ENCODE data around the gene TMEM245.
"Not testable (repeated sequence)": the region's sequence is repeated elsewhere in the genome, so short reads cannot be mapped to it uniquely, and the experiment has no call there.

Gene TMEM245

DNA sequence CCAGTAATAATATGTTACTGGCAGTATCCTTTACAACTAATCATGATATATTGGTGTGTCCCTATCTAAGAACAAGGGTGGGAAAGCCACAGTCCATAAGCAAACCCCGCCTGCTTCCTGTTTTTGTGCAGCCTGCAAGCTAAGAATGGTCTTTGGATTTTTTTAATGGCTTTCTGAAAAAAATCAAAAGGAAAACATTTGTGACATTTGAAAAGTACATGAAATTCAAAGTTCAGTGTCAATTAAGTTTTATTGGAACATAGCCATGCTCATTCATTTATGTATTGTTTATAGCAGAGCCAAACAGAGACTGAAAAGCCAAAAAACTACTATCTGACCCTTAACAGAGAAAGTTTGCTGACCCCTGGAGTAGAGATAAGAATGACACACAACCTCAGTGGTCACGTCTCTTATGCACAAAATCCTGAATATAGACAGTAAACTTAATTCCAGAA lies 12.8 kb upstream of the TMEM245 start:
- DNase-seq (ENCODE audit: low read depth): no peak

GRCh38 chr9:109129470-109130197 lies 9.9 kb upstream of the TMEM245 start:
- no peak for DNase-seq (ENCODE audit: low read depth)

DNA sequence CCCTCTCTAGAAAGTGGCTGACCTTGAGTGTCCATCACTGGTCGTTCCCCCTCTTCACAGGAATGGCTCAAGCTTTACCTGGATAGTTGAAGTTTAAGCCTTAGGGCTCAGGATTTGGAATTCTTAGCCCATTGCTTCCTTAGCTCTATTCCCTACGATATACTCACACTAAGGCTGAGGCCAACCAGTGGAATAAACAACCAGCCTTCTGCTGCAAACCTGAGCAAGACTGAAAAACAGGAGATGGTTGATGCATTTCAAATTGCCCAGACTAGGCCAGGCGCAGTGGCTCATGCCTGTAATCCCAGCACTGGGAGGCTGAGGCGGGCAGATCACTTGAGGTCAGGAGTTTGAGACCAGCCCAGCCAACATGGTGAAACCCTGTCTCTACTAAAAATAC lies 6.9 kb upstream of the TMEM245 start:
- DNase-seq (ENCODE audit: low read depth): not testable (repeated sequence)

DNA sequence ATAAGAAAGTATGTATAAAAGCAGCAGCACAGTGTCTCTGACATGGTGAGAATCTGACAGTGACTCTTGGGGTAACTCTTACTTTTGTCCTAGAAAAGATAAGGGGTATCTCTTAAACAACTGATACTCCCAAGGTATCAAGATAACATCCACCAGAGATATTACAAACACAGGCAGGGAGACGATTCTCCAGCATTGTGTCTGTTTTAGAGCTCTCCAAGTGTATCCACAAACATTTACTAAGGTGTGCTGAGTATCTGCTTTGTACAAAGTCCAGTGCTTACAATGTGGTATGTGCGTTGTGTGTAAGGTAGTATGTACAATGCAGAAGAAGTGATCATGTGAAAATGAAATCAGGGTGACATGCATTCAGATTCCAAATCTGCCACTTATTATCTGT lies 4.4 kb upstream of the TMEM245 start:
- DNase-seq (ENCODE audit: low read depth): no peak

DNA sequence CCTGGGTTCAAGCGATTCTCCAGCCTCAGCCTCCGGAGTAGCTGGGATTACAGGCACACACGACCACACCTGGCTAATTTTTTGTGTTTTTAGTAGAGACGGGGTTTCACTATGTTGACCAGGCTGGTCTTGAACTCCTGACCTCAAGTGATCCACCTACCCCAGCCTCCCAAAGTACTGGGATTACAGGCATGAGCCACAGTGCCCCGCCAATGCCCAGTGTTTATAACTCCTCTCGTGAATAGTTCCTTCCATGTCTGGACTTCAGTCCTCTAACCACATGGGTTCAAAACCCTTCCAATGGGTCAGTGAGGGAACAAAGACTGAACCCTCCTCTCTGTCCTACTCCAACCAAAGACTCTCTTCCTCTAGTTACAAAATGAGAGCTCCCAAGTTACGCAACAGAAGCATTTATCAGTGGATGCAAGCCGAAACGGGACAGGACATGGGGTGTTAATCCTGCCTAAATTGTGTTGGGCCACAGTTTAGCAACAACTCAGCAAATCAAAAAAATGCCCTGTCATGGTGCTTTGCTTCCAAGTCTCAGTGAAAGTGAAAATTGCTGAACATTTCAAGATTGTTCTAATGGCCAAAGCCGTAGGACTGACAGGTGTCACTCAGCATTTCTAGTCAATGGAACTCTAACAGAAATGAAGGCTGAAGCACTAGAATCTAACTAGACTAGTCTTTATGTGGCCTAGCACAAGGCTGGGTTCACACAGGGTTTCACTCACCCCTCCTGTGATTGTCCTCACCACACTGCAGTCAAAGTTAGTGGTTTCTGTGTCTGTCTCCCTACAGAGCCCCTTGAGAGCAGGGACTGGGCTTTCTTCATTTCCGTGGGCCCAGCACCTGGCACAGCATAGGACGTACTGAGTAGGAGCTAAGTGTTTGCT lies 3.2 kb upstream of the TMEM245 start:
- DNase-seq (ENCODE audit: low read depth): no peak

GRCh38 chr9:109121232-109121796 lies 1.6 kb upstream of the TMEM245 start:
- DNase-seq (ENCODE audit: low read depth): no peak

DNA sequence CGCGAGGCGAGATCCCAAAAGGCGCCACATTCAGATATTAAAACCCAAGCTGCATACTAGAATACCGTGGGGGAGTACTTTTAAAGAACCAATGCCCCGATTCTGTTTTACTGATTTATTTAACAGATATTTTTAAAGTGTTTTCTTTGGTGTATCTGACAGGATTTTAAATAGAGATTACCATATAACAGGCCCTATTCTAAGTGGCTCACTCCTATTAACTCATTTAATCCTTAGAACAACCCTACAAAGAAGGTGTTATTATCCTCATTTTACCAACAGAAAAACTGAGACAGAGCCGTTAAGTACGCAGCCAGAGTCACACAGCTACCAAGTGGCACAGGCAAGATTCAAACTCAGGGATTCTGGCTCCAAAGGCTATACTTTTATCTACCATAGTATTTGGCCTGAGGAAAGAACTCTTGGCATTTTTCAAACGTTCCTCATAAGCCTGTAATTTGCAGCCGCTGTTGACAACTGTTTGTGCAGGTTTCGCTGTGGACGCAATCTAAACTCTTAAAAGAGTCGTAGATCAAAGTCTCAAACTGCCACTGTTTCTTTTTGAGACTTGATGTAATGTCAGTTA lies 550 bp upstream of the TMEM245 start:
- no peak for DNase-seq (ENCODE audit: low read depth)

- DNase-seq (ENCODE audit: low read depth): peak; percentile 25
Observed at GRCh38 chr9:109118808-109119438, 824 bp downstream of the TMEM245 start.

DNA sequence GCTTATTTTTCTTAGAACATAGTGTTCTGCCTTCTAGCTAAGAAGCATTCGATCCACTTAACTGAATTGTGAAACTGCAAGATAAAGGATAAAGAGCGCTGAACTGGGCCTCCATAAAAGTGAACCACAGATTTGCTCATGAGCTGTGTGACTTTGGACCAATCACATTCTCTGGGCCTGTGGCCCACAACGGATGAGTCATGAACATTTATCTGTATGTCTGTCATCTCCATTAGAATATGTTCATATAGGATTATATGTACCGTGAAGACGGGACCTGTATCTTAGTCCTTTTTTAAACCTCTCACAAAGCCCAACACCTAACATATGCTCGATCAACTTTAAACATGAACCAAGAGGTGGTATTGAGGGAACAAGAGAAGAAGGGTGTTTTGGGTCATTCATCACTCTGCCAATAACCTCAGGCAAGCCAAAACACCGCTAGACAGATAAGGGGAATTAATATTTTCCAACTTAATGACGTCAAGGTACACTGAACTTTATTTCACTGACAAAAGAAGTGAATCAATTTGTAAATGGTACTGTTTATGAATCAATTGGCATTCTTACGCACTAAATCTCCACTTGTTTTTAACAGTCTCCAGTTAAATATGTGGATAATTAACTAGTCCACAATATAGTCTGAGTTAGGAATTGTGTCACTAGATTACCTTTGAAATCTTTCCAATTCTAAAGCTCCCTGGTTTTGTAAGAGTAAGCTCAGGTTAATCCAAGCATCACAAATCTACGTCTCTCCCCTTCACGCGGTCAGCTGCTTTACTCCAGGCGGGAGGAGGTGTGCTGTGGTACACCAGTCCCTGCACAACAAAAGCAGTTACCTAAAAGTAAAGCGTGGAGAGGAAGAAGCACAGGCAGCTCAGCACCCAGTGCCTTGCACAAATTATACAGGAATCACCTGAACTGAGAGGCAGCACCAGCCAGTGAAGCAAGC lies 1.6 kb downstream of the TMEM245 start:
- no peak for DNase-seq (ENCODE audit: low read depth)

GRCh38 chr9:109115931-109116526 lies 3.7 kb downstream of the TMEM245 start:
- no peak for DNase-seq (ENCODE audit: low read depth)

GRCh38 chr9:109114670-109115069 lies 5.1 kb downstream of the TMEM245 start:
- no peak for DNase-seq (ENCODE audit: low read depth)

DNA sequence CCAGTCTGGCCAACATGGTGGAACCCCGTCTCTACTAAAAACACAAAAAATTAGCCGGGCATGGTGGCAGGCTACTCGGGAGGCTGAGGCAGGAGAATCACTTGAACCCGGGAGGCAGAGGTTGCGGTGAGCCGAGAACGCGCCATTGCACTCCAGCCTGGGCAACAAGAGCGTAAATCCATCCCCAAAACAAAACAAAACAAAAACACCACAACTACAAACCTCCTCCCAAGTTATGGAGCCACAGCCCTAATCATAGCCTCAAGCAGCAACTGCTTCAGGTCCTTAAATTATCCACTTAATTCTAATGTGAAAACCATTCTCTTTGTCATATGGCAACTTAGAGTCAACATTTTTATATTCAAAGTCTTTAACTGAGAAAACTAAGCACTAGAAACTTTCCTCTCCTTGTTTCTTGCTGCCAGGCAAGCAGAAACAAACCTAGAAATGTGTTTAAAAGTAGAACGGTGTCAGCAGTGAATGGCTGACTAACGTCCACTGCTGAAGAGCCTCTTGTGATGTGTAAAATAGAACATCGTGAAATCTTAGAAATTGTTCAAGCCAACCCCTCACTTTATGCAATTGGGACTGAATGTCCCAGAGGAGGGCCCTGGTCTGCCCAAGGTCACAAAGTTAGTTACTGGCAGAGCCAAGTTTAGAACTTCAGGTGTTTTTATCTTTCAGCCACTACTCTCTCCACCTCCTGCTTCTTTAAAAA lies 5.7 kb downstream of the TMEM245 start:
- no peak for DNase-seq (ENCODE audit: low read depth)

DNA sequence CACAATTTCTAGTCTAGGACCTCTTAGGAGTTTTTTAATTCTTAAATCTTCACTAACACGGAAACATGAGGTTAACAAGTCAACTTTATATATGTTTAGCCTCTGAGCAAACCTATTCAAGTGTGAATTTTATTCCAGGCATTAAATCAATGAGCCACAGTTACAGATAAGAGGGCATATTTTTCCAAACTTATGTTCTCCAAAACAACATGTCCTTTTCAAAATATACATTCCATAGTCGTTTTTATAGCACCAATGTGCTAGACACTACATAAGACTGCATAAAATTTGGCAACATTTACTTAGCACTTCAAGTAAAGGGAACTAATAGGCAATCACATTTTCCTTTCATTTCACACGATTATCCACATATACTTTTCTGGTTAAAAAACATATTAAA lies 6.5 kb downstream of the TMEM245 start:
- no peak for DNase-seq (ENCODE audit: low read depth)

GRCh38 chr9:109110329-109111021 lies 9.3 kb downstream of the TMEM245 start:
- no peak for DNase-seq (ENCODE audit: low read depth)

DNA sequence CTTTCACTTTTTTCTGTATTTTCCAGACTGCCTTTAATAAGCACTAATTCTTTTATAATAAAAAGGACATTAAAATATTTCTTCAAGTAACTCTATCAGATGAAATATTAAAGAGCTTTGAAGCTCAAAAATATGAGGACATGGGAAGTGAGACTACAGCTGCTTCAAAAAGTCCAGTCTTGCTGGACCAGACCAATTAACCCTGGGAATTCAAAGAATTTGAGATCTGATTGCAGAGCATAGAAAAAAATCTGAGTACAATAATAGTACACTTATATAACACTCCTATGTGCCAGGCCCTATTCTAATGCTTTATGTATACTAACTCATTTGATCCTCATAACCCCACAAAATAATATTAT lies 9.8 kb downstream of the TMEM245 start:
- no peak for DNase-seq (ENCODE audit: low read depth)

GRCh38 chr9:109108318-109108717 lies 11.4 kb downstream of the TMEM245 start:
- no peak for DNase-seq (ENCODE audit: low read depth)

DNA sequence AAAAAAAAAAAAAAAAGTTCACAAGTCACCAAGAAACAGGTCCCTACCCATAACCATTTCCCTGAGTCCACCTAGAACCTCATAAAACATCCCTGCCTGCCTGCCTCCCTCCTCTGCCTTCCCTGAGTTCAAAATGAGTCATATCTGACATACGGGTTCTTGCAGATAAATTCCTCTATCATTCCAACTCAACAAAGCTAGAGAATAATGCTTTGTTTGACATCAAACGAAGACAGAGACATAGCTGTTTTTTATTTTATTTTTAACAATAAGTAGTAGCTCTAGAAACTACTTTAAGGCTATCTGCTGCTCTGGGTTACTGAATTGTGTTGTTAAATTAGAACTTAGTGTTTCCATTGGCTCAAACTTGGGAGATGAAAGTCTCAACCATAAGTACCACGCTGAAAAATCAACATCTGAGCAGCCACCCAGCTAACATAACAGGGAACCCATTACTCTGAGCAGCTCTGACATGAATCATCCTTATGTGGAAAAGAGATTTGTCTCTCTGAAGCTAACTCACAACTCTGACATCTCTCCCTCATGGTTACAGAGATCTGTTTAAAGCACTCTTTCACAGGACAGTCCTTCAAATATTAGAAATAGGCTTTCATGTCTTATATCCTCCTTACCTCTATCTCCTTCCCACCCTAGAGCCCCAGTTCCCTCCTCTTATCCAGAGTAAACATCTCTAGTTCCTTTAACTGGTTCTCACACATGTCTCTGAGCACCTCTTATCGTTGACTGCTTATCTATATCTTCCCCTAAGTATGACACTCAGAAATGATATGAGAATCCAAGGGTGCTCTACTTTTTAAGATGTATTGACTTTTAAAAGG lies 12.1 kb downstream of the TMEM245 start:
- DNase-seq (ENCODE audit: low read depth): no peak

GRCh38 chr9:109101810-109102209 lies 17.9 kb downstream of the TMEM245 start:
- DNase-seq (ENCODE audit: low read depth): no peak
